DMS 273 (cell line): ENCODE data around the gene PKP1.

ENCODE experiments used
- DNase-seq: peaks from one replicate; lab custom pipeline; 2025; ENCODE audit not compliant: unreplicated experiment; lab: John Stamatoyannopoulos, UW

PKP1 gene

GRCh38 chr1:201260648-201261311 is 22.5 kb upstream of the PKP1 start:
- no peak for DNase-seq

GRCh38 chr1:201261771-201262547 is 21.3 kb upstream of the PKP1 start:
- DNase-seq, result no peak

GRCh38 chr1:201262963-201263608 is 20.2 kb upstream of the PKP1 start:
- no peak for DNase-seq

- DNase-seq, result no peak
These were observed 19.2 kb upstream of the PKP1 start for GRCh38 chr1:201264072-201264471.

GRCh38 chr1:201264554-201264953 is 18.8 kb upstream of the PKP1 start:
- DNase-seq, result no peak

GRCh38 chr1:201265756-201266155 is 17.6 kb upstream of the PKP1 start:
- DNase-seq, result no peak

- no peak for DNase-seq
These were observed 17.0 kb upstream of the PKP1 start for GRCh38 chr1:201266276-201266675.

GRCh38 chr1:201266774-201267173 is 16.5 kb upstream of the PKP1 start:
- DNase-seq, result no peak

GRCh38 chr1:201267481-201268229 is 15.7 kb upstream of the PKP1 start:
- no peak for DNase-seq

GRCh38 chr1:201268604-201269151 is 14.6 kb upstream of the PKP1 start:
- DNase-seq, result peak; percentile 92

GRCh38 chr1:201269281-201269680 is 14.0 kb upstream of the PKP1 start:
- DNase-seq, result no peak

- no peak for DNase-seq
These were observed 13.4 kb upstream of the PKP1 start for GRCh38 chr1:201269900-201270410.

- DNase-seq, result peak; percentile 38
These were observed 12.5 kb upstream of the PKP1 start for GRCh38 chr1:201270616-201271390.

- no peak for DNase-seq
These were observed 10.5 kb upstream of the PKP1 start for GRCh38 chr1:201272799-201273198.

- DNase-seq, result no peak
These were observed 8.6 kb upstream of the PKP1 start for GRCh38 chr1:201274616-201275252.

- peak; percentile 91 for DNase-seq
These were observed 8.0 kb upstream of the PKP1 start for GRCh38 chr1:201275253-201275666.

- DNase-seq, result no peak
These were observed 6.4 kb upstream of the PKP1 start for GRCh38 chr1:201276891-201277290.

GRCh38 chr1:201277441-201277840 is 5.9 kb upstream of the PKP1 start:
- no peak for DNase-seq

- DNase-seq, result no peak
These were observed 4.0 kb upstream of the PKP1 start for GRCh38 chr1:201279313-201279712.

- no peak for DNase-seq
These were observed 2.4 kb upstream of the PKP1 start for GRCh38 chr1:201280884-201281283.
